GM19239 (cell line): ENCODE results near the gene NEGR1.
"Not testable (repeated sequence)": the region's sequence is repeated elsewhere in the genome, so short reads cannot be mapped to it uniquely, and the experiment has no call there.

Source experiments
- DNase-seq: peaks from one replicate; pipeline ENCODE4 v3.0.0; 2011; ENCODE audit warnings: low spot score; ENCODE audit not compliant: insufficient read length
- FAIRE-seq: peaks from 2 replicates; lab custom pipeline; 2011; peaks lifted over from hg19 to GRCh38; lab: Jason Lieb, UNC

Gene NEGR1

GRCh38 chr1:72235931-72236330 lies 46.4 kb downstream of the NEGR1 start:
- not testable (repeated sequence) for FAIRE-seq, DNase-seq

DNA sequence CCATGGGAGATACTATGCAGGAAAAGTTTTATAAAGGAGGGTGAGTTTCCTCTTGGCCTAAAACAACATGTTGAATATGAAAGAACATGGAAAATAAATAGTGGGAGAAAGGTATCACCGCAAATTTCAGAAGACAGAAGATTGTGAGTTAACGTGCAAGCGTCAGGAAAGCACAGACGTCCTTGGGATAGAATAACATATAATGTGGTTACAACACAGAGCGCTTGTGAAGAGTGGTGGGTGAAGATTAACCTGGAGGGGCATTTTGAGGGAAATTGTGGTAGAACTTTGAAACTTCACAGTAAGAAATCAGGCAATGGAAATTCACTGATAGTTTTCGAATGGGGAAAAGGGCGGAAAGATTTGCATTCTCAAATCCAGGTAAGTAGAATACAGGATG lies 47.3 kb downstream of the NEGR1 start:
- no peak for FAIRE-seq

DNA sequence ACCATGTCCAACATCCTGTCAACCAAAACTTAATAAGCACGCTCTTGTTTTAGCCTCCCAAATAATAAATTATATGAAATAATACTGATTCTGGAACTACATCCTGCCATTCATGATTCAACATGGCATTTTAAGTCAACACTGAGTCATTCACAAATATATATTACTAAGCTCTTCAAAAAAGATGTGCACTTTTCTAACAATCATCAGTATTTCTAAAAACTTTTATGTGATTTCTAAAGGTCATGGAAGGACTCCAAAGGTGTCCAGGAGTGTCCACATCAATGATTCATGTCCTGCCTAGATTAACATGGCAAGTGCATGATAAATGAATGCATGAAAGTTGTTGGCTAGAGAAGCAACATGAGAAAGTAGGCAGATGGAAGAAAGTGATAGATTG lies 51.6 kb downstream of the NEGR1 start:
- FAIRE-seq: no peak
- DNase-seq: no peak

More for the DNA sequence above, 47.3 kb downstream of the NEGR1 start:
- DNase-seq: no peak

DNA sequence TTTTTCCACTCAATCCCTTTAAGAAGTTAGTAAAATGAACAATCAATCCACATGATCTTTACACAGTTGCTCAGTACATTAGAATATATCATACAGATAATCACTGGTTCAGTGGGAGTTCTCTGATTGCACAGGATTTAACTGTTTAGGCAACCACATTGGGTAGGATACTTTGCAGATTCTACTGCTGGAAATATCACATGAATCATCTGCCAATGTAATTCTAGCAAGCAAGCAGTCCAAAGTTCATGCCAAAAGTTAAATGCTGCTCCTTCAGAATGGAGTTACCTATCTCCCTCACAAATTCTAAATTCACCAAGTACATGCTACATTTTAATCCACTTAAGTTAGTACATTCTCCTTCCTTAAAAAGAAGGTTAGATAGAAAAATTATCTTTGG lies 52.4 kb downstream of the NEGR1 start:
- DNase-seq: no peak

DNA sequence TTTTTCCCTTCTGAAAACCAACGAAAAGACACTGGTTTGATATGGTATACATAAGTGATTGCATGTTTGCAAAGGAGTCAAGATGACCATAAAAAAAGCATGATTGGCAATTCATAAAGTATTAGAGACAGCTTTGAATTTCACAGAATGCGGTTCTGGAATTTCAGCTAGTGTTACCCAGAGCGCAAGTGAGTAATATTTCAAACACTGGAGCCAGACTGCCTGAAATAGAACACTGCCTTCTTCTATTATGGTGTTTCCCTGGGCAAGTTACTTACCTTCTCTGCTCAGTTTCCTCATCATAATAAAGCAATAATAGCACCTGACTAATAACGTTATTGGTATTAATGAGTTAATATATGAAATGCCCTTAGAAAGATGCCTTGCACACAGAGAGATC lies 54.7 kb downstream of the NEGR1 start:
- FAIRE-seq: no peak
- no peak for DNase-seq

More for the DNA sequence above, 52.4 kb downstream of the NEGR1 start:
- FAIRE-seq: no peak

GRCh38 chr1:72224506-72224905 lies 57.8 kb downstream of the NEGR1 start:
- no peak for DNase-seq
- no peak for FAIRE-seq

- FAIRE-seq: no peak
- no peak for DNase-seq
Measured at GRCh38 chr1:72221811-72222210, 60.5 kb downstream of the NEGR1 start.

DNA sequence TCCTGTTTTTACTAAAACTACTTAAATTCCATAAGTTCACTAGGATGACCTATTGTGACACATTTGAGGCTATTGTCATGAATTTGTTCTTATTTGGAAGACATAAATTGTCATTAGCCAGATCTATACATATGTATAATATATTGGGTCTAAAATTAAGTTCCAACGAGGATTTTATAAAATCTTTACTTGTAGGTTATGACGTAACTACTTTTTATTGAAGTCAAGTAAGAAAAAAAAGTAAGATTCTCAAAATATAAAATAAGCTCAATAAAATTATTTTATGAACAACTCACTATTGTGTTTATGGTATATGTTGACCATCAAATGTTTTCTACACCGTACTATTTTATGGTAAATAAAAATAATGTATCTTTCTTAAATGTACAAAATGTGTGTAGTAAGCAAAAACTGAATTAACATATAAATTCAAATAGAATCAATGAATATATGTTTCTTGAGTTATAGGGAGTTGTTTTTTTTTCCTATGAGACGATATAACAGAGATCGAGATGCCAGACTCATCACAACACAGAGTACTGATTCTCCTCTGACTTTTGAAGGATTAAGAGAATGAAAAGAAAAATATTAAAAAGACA lies 64.1 kb downstream of the NEGR1 start:
- DNase-seq: no peak
- no peak for FAIRE-seq

DNA sequence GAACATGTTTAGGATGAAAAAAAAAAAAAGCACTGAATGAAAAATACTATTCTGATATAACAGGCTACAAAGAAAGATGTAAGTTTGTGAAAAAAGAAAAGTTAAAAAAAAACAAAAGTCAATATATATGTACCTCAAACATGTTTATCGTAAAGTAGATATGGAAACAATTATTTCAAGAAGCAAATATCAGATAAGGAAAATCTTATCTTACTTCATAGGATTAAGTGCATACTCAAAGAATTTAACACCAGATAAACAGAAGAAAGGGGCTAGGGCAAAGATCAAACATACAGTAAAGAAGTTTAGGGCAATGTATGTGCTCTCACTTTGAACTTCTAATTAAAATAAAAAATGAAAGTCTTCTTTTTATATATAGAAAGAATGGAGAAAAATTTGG lies 75.3 kb downstream of the NEGR1 start:
- no peak for FAIRE-seq
- DNase-seq: no peak

DNA sequence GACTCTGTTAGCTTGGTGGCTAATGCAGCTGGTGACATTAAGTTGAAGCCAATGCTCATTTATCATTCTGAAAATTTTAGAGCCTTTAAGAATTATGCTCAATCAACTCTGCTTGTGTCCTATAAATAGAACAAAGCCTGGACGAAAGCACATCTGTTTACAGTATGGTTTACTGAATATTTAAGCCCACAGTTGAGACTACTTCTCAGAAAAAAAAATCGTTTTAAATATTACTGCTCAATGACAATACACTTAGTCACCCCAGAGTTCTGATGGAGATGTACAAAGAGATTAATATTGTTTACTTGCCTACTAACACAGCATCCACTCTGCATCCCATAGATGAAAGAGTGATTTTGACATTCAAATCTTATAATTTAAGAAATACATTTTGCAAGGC lies 79.6 kb downstream of the NEGR1 start:
- no peak for FAIRE-seq
- no peak for DNase-seq

- no peak for FAIRE-seq
Measured at GRCh38 chr1:72197786-72198185, 84.6 kb downstream of the NEGR1 start.

DNA sequence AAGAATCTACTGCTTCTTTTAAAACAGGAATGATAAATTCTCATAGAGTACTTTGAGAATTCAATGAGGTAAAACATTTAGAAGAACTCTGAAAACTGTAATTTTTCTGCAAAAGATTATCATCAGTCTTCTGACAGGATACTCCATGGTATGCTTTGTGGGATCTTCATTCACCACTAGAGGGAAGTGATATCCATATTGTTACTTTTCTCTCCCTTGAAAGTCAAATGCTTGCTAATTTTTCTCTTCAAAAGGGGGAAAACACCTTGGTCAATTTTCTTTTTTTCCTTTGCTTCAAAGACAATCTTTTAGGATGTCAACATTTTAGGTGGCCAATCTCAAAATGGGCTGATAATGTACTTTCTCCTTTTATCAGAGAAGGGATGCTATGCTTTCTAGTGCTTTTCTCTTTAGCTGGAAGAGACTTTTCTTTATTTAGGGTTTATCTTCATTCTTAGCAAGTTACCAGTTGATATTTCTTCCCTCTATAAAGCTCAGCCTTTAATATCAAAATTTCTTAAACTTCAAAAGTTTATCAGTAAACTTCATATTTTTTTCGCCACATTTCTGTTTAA lies 95.5 kb downstream of the NEGR1 start:
- no peak for FAIRE-seq
- no peak for DNase-seq

More at GRCh38 chr1:72197786-72198185, 84.6 kb downstream of the NEGR1 start:
- no peak for DNase-seq

- FAIRE-seq: no peak
Measured at GRCh38 chr1:72184099-72184701, 98.1 kb downstream of the NEGR1 start.

GRCh38 chr1:72182859-72183258 lies 99.5 kb downstream of the NEGR1 start:
- no peak for DNase-seq
- no peak for FAIRE-seq

More at GRCh38 chr1:72184099-72184701, 98.1 kb downstream of the NEGR1 start:
- DNase-seq: no peak

- DNase-seq: no peak
- FAIRE-seq: no peak
Measured at GRCh38 chr1:72178266-72178665, 104.1 kb downstream of the NEGR1 start.

- FAIRE-seq (no peak), DNase-seq (no peak)
Measured at GRCh38 chr1:72177711-72178110, 104.6 kb downstream of the NEGR1 start.

DNA sequence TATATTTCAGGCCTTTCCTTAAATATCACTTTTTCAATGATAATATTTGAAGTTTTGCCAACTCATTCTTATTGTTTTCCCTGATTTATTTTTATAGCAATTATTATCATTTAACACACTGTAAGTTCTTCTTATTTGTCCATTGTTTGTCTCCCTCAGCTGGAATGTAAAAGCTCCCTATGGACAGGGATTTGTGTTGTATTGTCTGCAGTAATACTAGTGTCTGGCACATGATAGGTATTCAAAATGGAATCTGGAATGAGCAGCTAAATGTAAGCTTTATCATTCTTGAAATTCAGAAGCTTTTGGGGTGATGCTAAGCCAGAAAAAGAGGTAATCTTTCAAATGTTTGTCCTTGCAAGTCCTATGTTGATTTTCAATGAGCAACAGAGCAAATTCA lies 112.1 kb downstream of the NEGR1 start:
- FAIRE-seq (no peak), DNase-seq (no peak)

DNA sequence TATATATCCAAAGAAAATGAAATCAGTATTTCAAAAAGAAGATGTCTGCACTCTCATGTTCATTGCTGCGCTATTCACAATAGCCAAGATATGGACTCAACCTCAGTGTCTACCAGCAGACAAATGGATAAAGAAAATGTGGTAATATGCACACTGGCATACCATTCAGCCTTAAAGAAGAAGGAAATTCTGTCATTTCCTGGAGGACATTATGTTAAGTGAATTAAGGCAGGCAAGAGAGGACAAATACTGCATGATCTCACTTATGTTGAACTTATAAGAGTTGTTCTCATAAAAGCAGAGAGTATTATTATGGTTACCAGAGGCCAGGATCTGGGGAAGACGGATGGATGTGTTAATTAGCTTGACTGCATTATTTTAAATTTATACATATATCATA lies 115.9 kb downstream of the NEGR1 start:
- no peak for DNase-seq
- no peak for FAIRE-seq

DNA sequence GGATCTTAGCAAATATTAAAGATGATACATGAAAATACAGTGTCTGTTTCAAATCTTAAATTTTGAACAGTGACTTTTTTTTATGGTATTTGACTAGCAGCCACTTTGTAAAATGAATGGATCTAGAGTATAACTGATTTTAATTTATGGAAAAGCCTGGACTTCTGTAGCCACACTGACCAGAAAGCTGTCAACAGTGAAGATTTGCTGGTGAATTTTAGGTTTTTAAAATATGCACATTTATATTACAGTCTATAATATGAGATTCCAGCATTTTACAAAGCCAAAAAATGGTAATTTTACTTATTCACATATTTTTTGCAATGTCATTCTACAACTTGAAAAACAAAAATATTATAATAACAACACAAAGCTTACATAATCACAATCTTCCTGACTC lies 131.8 kb downstream of the NEGR1 start:
- no peak for FAIRE-seq

GRCh38 chr1:72141875-72142274 lies 140.5 kb downstream of the NEGR1 start:
- no peak for FAIRE-seq
- DNase-seq: no peak

More for the DNA sequence above, 131.8 kb downstream of the NEGR1 start:
- no peak for DNase-seq

- DNase-seq (no peak), FAIRE-seq (no peak)
Measured at GRCh38 chr1:72140222-72140621, 142.1 kb downstream of the NEGR1 start.

DNA sequence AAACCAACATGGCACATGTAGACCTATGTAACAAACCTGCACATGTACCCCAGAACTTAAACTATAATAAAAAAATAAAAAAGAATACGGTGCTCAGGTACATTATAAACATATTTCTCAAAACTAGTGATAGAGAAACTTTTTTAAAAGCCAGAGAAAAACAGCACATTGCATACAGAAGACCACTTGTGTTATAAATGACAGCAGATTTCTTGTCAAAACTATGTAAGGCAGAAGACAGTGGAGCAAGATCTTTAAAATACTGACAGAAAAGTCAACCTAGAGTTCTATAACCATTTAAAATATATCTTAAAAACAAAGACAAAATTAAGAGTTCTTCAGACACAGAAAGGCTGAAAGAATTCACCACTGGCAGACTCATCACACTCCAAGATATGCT lies 144.7 kb downstream of the NEGR1 start:
- DNase-seq: no peak
- no peak for FAIRE-seq
